GM23248 (cell line): Measurements from ENCODE around the gene DNLZ.

ENCODE experiments used
- EZH2 ChIP-seq: fragments of 200-600 bp; sonication (generic); IDR thresholded peaks from 2 replicates; pipeline ENCODE4 v1.6.1; 2018; ENCODE audit warnings: antibody characterized with exemption, mild to moderate bottlenecking; ENCODE audit not compliant: insufficient read depth, poor library complexity, severe bottlenecking
- EZH2phosphoT487 ChIP-seq: fragments of 200-600 bp; sonication (generic); IDR thresholded peaks from 2 replicates; pipeline ENCODE4 v1.6.1; 2018; ENCODE audit warnings: antibody characterized with exemption, moderate library complexity, mild to moderate bottlenecking, low read depth; ENCODE audit not compliant: insufficient read depth

DNA sequence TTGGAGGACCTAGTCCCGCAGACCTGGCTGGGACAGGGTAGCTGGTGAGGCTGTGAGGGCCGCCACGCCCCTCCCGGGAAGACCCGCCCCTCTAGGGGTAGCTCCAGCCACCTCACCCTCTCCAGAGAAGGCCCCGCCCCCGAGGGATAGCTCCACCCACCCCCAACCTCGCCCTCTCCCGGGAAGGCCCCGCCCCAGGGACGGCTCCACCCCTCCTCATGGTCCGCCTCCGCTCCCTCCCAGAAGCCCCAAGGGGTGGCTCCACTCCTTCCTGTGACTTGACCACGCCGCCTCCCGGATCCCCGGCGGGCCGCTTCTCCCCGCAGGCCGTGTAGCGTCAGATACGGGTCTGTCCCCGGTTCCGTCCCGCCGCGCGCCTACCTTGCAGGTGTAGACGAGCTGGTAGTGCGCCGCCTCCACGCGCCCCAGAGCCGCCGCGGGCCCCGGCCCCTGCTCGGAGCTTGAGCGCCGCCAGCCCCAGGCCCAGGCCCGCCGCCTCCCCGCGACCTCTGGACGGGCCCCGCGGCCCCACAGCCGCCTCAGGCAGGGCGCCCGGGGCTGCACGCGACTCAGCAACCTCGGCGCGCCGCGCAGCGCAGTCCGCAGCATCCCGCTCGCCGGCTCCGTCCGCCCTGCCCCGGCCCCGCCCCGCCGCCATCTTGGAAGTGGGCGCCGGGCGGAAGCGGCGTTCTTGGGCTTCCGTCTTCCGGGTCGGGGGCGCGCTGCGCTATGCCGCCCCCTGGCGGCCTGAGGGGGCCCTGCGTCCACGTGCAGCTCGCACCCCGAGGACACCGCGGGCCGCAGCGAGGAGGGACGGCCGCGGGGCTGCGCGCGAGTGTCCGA lies at the start of gene DNLZ:
- TF ChIP-seq EZH2phosphoT487: no peak
- no peak for TF ChIP-seq EZH2
